Measurements from ENCODE around the gene MOB1A. TPM values are rescaled to one million over a fixed set of nuclear protein-coding genes. Genes with fewer than 3 reads are reported as not detected.

Gene MOB1A
- total RNA-seq, 1 experiment from 2014 or later = 132 TPM

- H3K27me3 ChIP-seq (ENCODE audit: insufficient read depth, low read length) = no peaks in the 10 kb centered on the region
- peaks cover 7 to 12% of the 10 kb centered on the region in 2 experiments; a peak in 2 of 4 replicates for H3K36me3 ChIP-seq (ENCODE audit: control insufficient read depth in 1 of 2, insufficient read depth in 2 of 2, low read length in 2 of 2)
- intact Hi-C loops (cut with micrococcal nuclease) = no loop called here
- BruUV-seq (replicated peaks) = no TSS peak
- DNase-seq (ENCODE audit: low read depth, low spot score) = no peak
- no peak overlapping the region for H3K4me2 ChIP-seq (ENCODE audit: low read length)
- H3K27ac ChIP-seq (ENCODE audit: low read depth, low read length) = no peak overlapping the region
- H2AFZ ChIP-seq (ENCODE audit: low read depth, low read length, poor library complexity, severe bottlenecking) = no peak overlapping the region
- ATAC-seq = no peak
- ChIA-PET RAD21 (ENCODE audit: low non-redundant PET in 1 of 2, low total read pairs in 2 of 2, uncharacterized antibody in 2 of 2, unreplicated experiment in 2 of 2) (no interaction called here), CTCF (no interaction called here), POLR2A (no interaction called here)
- H3K4me3 ChIP-seq (replicated peaks in 1 of 2; ENCODE audit: low read depth in 1 of 2, low read length in 2 of 2) = no peak overlapping the region
- H3K9me3 ChIP-seq (ENCODE audit: control insufficient read depth in 1 of 2, insufficient read depth in 1 of 2, low read depth in 1 of 2, low read length in 2 of 2) = no peaks in the 10 kb centered on the region
- H3K9me2 ChIP-seq (ENCODE audit: insufficient read depth) = no peaks in the 10 kb centered on the region
- TF ChIP-seq ZFX (IDR thresholded peaks at IDR 0.05) = no peak
- no peak for TF ChIP-seq JUND (IDR thresholded peaks at IDR 0.05)
- no peak for TF ChIP-seq CEBPB (IDR thresholded peaks at IDR 0.05; ENCODE audit: low read depth)
- TF ChIP-seq RAD21 (IDR thresholded peaks at IDR 0.05; ENCODE audit: low read depth) = no peak
- no peak for TF ChIP-seq FOSL1 (IDR thresholded peaks at IDR 0.05; ENCODE audit: low read depth)
- no peak for TF ChIP-seq EZH2phosphoT487 (IDR thresholded peaks at IDR 0.05; ENCODE audit: borderline replicate concordance)
- no peak for TF ChIP-seq CBX3 (IDR thresholded peaks at IDR 0.05; ENCODE audit: low read depth)
- TF ChIP-seq SRF (IDR thresholded peaks at IDR 0.05; ENCODE audit: low read depth) = no peak
- TF ChIP-seq POLR2AphosphoS5 (IDR thresholded peaks at IDR 0.05; ENCODE audit: low read depth, low read length) = no peak
- TF ChIP-seq POLR2A (IDR thresholded peaks at IDR 0.05; ENCODE audit: borderline replicate concordance, extremely low read depth, insufficient read depth, insufficient read length) = no peak
- no peak for TF ChIP-seq EGR1 (IDR thresholded peaks at IDR 0.05; ENCODE audit: low read depth)
- TF ChIP-seq ZBTB33 (IDR thresholded peaks at IDR 0.05; ENCODE audit: extremely low read depth, insufficient replicate concordance, low read length) = no peak
- TF ChIP-seq ATF3 (IDR thresholded peaks at IDR 0.05) = no peak
- no peak for TF ChIP-seq REST (IDR thresholded peaks at IDR 0.05; ENCODE audit: low read depth)
- no peak for TF ChIP-seq TCF7L2 (IDR thresholded peaks at IDR 0.05; ENCODE audit: borderline replicate concordance, extremely low read depth, insufficient read depth, insufficient read length)
- TF ChIP-seq MAX (IDR thresholded peaks at IDR 0.05) = no peak
- TF ChIP-seq CTCF (IDR thresholded peaks at IDR 0.05 in 2 of 3, conservative IDR thresholded peaks at IDR 0.05 in 1 of 3; ENCODE audit: borderline replicate concordance in 1 of 3, insufficient read depth in 1 of 3, low read depth in 2 of 3, low read length in 2 of 3) = no peak
- no peaks in the 10 kb centered on the region for H3K79me2 ChIP-seq (ENCODE audit: insufficient read depth, low read length)
- H3K9ac ChIP-seq (ENCODE audit: low read length) = no peak overlapping the region
- H3K4me1 ChIP-seq (ENCODE audit: control insufficient read depth in 1 of 2, insufficient read depth in 2 of 2, low read length in 2 of 2) = no peaks in the 10 kb centered on the region
- no peaks in the 10 kb centered on the region for H4K20me1 ChIP-seq (ENCODE audit: insufficient read depth)
Measured at GRCh38 chr2:74105413-74105812, 73.3 kb downstream of the MOB1A start.
